ENCODE data around the gene PRDM1. TPM values are rescaled to one million over a fixed set of nuclear protein-coding genes. Genes with fewer than 3 reads are reported as not detected.
A peak's percentile ranks its signal among the peaks of the same experiment; 100 is the strongest.

PRDM1 gene
- polyA plus RNA-seq, 1 of the 3 experiments (the other 2 are of a cell fraction) = 4.0 TPM

DNA sequence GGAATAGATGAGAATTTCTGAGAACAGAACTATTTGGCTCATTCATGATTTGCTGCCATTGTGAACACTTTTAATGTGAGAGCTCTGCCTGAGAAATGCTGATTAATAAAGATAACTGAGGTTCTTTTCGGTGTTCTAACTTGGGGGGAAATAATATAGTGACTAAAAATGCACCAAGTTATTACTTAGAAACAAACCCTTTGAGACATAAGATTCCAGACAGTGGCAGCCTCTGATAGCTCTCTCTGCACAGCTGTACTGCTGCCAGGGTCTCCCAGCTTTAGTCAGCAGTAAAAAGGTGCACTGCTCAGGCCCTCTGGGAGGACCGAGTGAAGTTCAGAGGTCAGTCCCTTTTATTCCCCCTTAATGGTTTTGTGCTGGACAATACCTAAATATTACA lies 2.5 kb upstream of the PRDM1 start:
- TF ChIP-seq EZH2phosphoT487 (IDR thresholded peaks at IDR 0.05; ENCODE audit: borderline replicate concordance, low read depth) (no peak), RCOR1 (IDR thresholded peaks at IDR 0.05; ENCODE audit: low read length) (no peak), SIN3A (IDR thresholded peaks at IDR 0.05; ENCODE audit: borderline replicate concordance, low read depth, low read length) (no peak), NFIC (IDR thresholded peaks at IDR 0.05; ENCODE audit: borderline replicate concordance) (no peak), YY1 (IDR thresholded peaks at IDR 0.05; ENCODE audit: low read depth) (no peak), EP300 (IDR thresholded peaks at IDR 0.05; ENCODE audit: borderline replicate concordance in 1 of 2, low read depth in 1 of 2, low read length in 1 of 2) (no peak), SMC3 (IDR thresholded peaks at IDR 0.05; ENCODE audit: low read depth, low read length) (no peak), JUND (IDR thresholded peaks at IDR 0.05) (no peak), CHD2 (IDR thresholded peaks at IDR 0.05; ENCODE audit: low read length, partially characterized antibody) (no peak)
- TF ChIP-seq, protein P1, sequence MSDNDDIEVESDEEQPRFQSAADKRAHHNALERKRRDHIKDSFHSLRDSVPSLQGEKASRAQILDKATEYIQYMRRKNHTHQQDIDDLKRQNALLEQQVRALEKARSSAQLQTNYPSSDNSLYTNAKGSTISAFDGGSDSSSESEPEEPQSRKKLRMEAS (IDR thresholded peaks at IDR 0.05; ENCODE audit: low read depth) = no peak
- TF ChIP-seq, protein P2, sequence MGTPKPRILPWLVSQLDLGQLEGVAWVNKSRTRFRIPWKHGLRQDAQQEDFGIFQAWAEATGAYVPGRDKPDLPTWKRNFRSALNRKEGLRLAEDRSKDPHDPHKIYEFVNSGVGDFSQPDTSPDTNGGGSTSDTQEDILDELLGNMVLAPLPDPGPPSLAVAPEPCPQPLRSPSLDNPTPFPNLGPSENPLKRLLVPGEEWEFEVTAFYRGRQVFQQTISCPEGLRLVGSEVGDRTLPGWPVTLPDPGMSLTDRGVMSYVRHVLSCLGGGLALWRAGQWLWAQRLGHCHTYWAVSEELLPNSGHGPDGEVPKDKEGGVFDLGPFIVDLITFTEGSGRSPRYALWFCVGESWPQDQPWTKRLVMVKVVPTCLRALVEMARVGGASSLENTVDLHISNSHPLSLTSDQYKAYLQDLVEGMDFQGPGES (IDR thresholded peaks at IDR 0.05; ENCODE audit: low read depth, low read length) = no peak
- TF ChIP-seq, protein P3, sequence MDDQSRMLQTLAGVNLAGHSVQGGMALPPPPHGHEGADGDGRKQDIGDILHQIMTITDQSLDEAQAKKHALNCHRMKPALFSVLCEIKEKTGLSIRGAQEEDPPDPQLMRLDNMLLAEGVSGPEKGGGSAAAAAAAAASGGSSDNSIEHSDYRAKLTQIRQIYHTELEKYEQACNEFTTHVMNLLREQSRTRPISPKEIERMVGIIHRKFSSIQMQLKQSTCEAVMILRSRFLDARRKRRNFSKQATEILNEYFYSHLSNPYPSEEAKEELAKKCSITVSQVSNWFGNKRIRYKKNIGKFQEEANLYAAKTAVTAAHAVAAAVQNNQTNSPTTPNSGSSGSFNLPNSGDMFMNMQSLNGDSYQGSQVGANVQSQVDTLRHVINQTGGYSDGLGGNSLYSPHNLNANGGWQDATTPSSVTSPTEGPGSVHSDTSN (IDR thresholded peaks at IDR 0.05) = no peak
- Histone ChIP-seq H3K27ac (ENCODE audit: low read depth in 2 of 2, low read length in 1 of 2) (peak overlapping the region in 1 of 2 experiments; percentile 71; a peak in 2 of 4 replicates), H3K9me3 (no peaks in the 10 kb centered on the region), H3F3A (replicated peaks; ENCODE audit: insufficient read depth) (peaks cover 47% of the 10 kb centered on the region), H3K4me3 (ENCODE audit: low read depth in 2 of 2, low read length in 1 of 2) (no peak overlapping the region), H3K36me3 (replicated peaks in 1 of 2; ENCODE audit: control insufficient read depth in 1 of 2, insufficient read depth in 2 of 2, low read length in 1 of 2) (no peaks in the 10 kb centered on the region), H3K4me2 (no peak overlapping the region; the same call in 1 of the 2 replicates), H3K27me3 (ENCODE audit: insufficient read depth) (no peaks in the 10 kb centered on the region), H3K4me1 (ENCODE audit: control insufficient read depth in 1 of 2, insufficient read depth in 2 of 2, low read depth in 1 of 2, low read length in 1 of 2) (peaks cover 5 to 35% of the 10 kb centered on the region in 2 experiments), H3K9ac (no peak overlapping the region), H3K9me2 (no peaks in the 10 kb centered on the region), H3K79me2 (ENCODE audit: insufficient read depth) (peaks cover 17% of the 10 kb centered on the region; the same call in 1 of the 2 replicates), H2AFZ (ENCODE audit: low read depth) (peak overlapping the region; percentile 16; the same call in 1 of the 2 replicates), H4K20me1 (ENCODE audit: insufficient read depth) (no peaks in the 10 kb centered on the region)
- ChIA-PET POLR2A (no interaction called here), CTCF (no interaction called here)
- DNase-seq = no peak
- 98% methylated on average over 2 of the region's 2 CpGs for WGBS (ENCODE audit: low lambda C conversion rate)

DNA sequence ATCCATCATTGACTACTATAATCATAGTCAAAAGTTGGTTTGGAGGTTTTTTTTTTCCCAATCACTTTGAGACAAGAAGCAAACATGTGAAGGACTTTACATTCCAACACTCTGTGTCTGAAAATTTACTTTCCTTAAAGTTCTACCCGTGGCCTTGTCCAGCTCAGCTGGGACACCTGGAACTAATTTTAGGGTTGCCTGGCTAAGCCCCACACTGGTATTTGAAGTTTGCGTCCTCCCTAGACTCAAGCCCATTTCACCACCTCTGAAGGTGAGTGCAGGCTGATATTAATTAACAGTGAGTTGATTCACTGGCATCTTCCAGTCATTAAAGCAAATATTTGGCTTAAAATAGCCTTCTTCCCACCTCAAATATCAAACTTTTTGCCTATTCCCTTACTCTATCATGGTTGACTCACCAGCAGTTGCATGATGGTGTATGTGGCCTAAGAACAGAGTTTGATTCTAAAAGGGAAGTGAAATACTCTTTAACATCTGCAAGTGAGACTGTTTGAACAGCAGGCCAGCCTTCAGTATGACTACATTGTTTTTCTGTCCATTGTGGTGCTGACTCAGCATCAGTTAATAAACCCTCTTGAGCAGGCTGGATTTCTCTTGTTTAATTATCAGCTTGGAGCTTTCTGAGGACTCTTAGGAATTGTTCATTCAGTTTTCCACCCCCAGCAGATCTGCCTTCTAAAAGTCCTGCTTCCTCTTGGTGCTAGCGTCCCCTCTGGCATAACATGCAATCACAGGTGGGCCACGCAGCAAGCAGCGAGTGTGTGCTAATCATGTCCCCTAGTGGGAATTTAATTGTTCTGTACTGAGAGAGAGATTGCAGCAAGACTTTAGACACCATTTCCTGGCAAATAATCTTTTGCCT lies 1.8 kb upstream of the PRDM1 start:
- ChIA-PET CTCF (no interaction called here), POLR2A (no interaction called here)
- H3K36me3 ChIP-seq (replicated peaks in 1 of 2; ENCODE audit: control insufficient read depth in 1 of 2, insufficient read depth in 2 of 2, low read length in 1 of 2) = no peaks in the 10 kb centered on the region
- H2AFZ ChIP-seq (ENCODE audit: low read depth) = peak overlapping the region; percentile 30; the same call in 1 of the 2 replicates
- H3K27ac ChIP-seq (ENCODE audit: low read depth in 2 of 2, low read length in 1 of 2) = peak overlapping the region in 1 of 2 experiments; percentile 71; a peak in 2 of 4 replicates
- peaks cover 5 to 35% of the 10 kb centered on the region in 2 experiments for H3K4me1 ChIP-seq (ENCODE audit: control insufficient read depth in 1 of 2, insufficient read depth in 2 of 2, low read depth in 1 of 2, low read length in 1 of 2)
- no peaks in the 10 kb centered on the region for H4K20me1 ChIP-seq (ENCODE audit: insufficient read depth)
- DNase-seq = no peak
- H3K27me3 ChIP-seq (ENCODE audit: insufficient read depth) = no peaks in the 10 kb centered on the region
- H3K79me2 ChIP-seq (ENCODE audit: insufficient read depth) = peaks cover 24% of the 10 kb centered on the region
- WGBS (ENCODE audit: low lambda C conversion rate) = 62% methylated on average over 5 of the region's 5 CpGs
- H3K9me2 ChIP-seq = no peaks in the 10 kb centered on the region
- H3F3A ChIP-seq (replicated peaks; ENCODE audit: insufficient read depth) = peaks cover 47% of the 10 kb centered on the region
- TF ChIP-seq RFX5 (IDR thresholded peaks at IDR 0.05; ENCODE audit: low read length) (no peak), TCF12 (IDR thresholded peaks at IDR 0.05) (peak; percentile 67), RAD21 (IDR thresholded peaks at IDR 0.05; ENCODE audit: low read length) (peak; percentile 22; the same call in 1 of the 2 replicates), EP300 (IDR thresholded peaks at IDR 0.05; ENCODE audit: borderline replicate concordance in 1 of 2, low read depth in 1 of 2, low read length in 1 of 2) (peak in 1 of 2 experiments; percentile 26; a peak in 1 of 4 replicates), ELF1 (IDR thresholded peaks at IDR 0.05) (no peak), SMC3 (IDR thresholded peaks at IDR 0.05; ENCODE audit: low read depth, low read length) (peak; percentile 25; the same call in 1 of the 2 replicates)
- TF ChIP-seq, protein P4, sequence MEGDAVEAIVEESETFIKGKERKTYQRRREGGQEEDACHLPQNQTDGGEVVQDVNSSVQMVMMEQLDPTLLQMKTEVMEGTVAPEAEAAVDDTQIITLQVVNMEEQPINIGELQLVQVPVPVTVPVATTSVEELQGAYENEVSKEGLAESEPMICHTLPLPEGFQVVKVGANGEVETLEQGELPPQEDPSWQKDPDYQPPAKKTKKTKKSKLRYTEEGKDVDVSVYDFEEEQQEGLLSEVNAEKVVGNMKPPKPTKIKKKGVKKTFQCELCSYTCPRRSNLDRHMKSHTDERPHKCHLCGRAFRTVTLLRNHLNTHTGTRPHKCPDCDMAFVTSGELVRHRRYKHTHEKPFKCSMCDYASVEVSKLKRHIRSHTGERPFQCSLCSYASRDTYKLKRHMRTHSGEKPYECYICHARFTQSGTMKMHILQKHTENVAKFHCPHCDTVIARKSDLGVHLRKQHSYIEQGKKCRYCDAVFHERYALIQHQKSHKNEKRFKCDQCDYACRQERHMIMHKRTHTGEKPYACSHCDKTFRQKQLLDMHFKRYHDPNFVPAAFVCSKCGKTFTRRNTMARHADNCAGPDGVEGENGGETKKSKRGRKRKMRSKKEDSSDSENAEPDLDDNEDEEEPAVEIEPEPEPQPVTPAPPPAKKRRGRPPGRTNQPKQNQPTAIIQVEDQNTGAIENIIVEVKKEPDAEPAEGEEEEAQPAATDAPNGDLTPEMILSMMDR (IDR thresholded peaks at IDR 0.05) = peak; percentile 54
- no peak overlapping the region for H3K4me3 ChIP-seq (ENCODE audit: low read depth in 2 of 2, low read length in 1 of 2)
- H3K4me2 ChIP-seq = peak overlapping the region; percentile 85
- no peak overlapping the region; the same call in 1 of the 2 replicates for H3K9ac ChIP-seq
- H3K9me3 ChIP-seq = no peaks in the 10 kb centered on the region

Measured in SK-N-SH (cell line).